ENCODE data around the gene SLC8B1. TPM values are rescaled to one million over a fixed set of nuclear protein-coding genes. Genes with fewer than 3 reads are reported as not detected.
A peak's percentile ranks its signal among the peaks of the same experiment; 100 is the strongest.

The SLC8B1 gene
- total and polyA plus RNA-seq, 9 of the 15 experiments (the other 6 are each of a cell fraction or from before 2014, with no cell fraction given), result 0.86 to 34.1 (median 18.5) TPM

DNA sequence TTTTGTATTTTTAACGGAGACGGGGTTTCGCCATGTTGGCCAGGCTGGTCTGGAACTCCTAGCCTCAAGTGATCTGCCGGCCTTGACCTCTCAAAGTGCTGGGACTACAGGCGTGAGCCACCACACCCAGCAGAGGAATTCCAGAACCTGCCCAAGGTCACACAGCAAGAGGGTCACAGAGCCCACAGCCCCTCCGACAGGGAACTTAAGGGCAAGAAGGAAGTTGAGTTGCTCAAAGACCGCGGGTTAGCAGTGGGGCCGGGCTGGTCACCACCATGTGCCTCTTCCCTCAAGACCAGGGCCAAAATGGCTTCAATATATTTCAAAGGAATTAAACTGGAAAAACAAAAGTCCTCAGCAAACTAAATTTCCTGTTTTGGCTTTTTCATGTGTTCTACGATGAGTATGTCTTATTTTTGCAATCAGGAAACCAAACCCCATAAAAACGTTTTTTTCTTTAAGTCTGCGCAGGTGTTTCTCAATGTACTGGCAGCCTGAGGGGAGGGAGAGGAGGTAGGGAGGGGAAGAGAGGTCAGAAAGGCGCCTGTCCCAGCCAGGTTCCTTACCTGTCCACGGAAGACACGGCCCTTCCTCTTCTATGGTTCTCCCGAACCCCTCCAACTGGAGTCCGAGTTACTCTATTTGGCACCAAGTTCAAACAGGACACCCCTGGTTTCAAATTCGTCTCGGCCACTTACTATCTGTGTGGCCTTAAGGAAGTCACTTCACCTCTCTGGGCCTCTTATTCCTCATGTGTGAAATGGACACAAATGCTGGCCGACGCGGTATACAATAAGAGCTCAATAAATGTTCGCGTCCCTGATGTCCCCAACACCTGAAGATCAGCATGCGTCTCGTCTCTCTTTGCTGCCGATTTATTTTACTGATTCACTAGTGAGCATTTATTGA lies 778 bp downstream of the SLC8B1 start (continued):
- TF ChIP-seq, protein P1, sequence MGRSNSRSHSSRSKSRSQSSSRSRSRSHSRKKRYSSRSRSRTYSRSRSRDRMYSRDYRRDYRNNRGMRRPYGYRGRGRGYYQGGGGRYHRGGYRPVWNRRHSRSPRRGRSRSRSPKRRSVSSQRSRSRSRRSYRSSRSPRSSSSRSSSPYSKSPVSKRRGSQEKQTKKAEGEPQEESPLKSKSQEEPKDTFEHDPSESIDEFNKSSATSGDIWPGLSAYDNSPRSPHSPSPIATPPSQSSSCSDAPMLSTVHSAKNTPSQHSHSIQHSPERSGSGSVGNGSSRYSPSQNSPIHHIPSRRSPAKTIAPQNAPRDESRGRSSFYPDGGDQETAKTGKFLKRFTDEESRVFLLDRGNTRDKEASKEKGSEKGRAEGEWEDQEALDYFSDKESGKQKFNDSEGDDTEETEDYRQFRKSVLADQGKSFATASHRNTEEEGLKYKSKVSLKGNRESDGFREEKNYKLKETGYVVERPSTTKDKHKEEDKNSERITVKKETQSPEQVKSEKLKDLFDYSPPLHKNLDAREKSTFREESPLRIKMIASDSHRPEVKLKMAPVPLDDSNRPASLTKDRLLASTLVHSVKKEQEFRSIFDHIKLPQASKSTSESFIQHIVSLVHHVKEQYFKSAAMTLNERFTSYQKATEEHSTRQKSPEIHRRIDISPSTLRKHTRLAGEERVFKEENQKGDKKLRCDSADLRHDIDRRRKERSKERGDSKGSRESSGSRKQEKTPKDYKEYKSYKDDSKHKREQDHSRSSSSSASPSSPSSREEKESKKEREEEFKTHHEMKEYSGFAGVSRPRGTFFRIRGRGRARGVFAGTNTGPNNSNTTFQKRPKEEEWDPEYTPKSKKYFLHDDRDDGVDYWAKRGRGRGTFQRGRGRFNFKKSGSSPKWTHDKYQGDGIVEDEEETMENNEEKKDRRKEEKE (IDR thresholded peaks at IDR 0.05; ENCODE audit: borderline replicate concordance in 1 of 2, control insufficient read depth in 1 of 2, low read depth in 2 of 2, low read length in 1 of 2), result no peak
- peak in 1 of 3 experiments; percentile 67 for TF ChIP-seq YY1 (IDR thresholded peaks at IDR 0.05; ENCODE audit: borderline replicate concordance in 1 of 3, control insufficient read depth in 1 of 3, extremely low read depth in 1 of 3, insufficient read depth in 3 of 3, insufficient read length in 1 of 3, insufficient replicate concordance in 2 of 3, low read depth in 1 of 3, low read length in 2 of 3)
- peak; percentile 90 for TF ChIP-seq BCOR (IDR thresholded peaks at IDR 0.05)
- no peak for TF ChIP-seq HNRNPUL1 (IDR thresholded peaks at IDR 0.05; ENCODE audit: low read length)
- TF ChIP-seq, protein P2, sequence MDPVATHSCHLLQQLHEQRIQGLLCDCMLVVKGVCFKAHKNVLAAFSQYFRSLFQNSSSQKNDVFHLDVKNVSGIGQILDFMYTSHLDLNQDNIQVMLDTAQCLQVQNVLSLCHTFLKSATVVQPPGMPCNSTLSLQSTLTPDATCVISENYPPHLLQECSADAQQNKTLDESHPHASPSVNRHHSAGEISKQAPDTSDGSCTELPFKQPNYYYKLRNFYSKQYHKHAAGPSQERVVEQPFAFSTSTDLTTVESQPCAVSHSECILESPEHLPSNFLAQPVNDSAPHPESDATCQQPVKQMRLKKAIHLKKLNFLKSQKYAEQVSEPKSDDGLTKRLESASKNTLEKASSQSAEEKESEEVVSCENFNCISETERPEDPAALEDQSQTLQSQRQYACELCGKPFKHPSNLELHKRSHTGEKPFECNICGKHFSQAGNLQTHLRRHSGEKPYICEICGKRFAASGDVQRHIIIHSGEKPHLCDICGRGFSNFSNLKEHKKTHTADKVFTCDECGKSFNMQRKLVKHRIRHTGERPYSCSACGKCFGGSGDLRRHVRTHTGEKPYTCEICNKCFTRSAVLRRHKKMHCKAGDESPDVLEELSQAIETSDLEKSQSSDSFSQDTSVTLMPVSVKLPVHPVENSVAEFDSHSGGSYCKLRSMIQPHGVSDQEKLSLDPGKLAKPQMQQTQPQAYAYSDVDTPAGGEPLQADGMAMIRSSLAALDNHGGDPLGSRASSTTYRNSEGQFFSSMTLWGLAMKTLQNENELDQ (CRISPR knock-in tag; IDR thresholded peaks at IDR 0.05; ENCODE audit: borderline replicate concordance), result no peak
- TF ChIP-seq EP400 (IDR thresholded peaks at IDR 0.05), result peak; percentile 55; the same call in 1 of the 2 replicates
- no peak for TF ChIP-seq FOSL1 (tag; conservative IDR thresholded peaks at IDR 0.05)
- TF ChIP-seq TEAD1 (CRISPR knock-in tag; IDR thresholded peaks at IDR 0.05), result peak in 1 of 2 experiments; percentile 67; a peak in 2 of 4 replicates
- TF ChIP-seq KAT7 (CRISPR knock-in tag; IDR thresholded peaks at IDR 0.05; ENCODE audit: borderline replicate concordance), result peak; percentile 10; the same call in 1 of the 2 replicates
- no peak for TF ChIP-seq BRF1 (IDR thresholded peaks at IDR 0.05; ENCODE audit: borderline replicate concordance, extremely low read depth, insufficient read length)
- TF ChIP-seq MYC (IDR thresholded peaks at IDR 0.05; ENCODE audit: low read depth, low read length), result 0 out of 2 replicates have a peak, but pooled peaks have one; percentile 17
- no peak for TF ChIP-seq MYC (CRISPR knock-in tag; IDR thresholded peaks at IDR 0.05; ENCODE audit: borderline replicate concordance, low read depth)
- TF ChIP-seq RBM25 (IDR thresholded peaks at IDR 0.05; ENCODE audit: low read depth, low read length, severe bottlenecking), result peak; percentile 54
- TF ChIP-seq, protein P3, sequence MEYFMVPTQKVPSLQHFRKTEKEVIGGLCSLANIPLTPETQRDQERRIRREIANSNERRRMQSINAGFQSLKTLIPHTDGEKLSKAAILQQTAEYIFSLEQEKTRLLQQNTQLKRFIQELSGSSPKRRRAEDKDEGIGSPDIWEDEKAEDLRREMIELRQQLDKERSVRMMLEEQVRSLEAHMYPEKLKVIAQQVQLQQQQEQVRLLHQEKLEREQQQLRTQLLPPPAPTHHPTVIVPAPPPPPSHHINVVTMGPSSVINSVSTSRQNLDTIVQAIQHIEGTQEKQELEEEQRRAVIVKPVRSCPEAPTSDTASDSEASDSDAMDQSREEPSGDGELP (CRISPR knock-in tag; IDR thresholded peaks at IDR 0.05; ENCODE audit: borderline replicate concordance), result peak; percentile 32; the same call in 1 of the 2 replicates
- TF ChIP-seq CTBP1 (IDR thresholded peaks at IDR 0.05; ENCODE audit: borderline replicate concordance), result 0 out of 2 replicates have a peak, but pooled peaks have one; percentile 35
- TF ChIP-seq ZNF77 (CRISPR knock-in tag; IDR thresholded peaks at IDR 0.05), result no peak
- TF ChIP-seq TCF7 (IDR thresholded peaks at IDR 0.05; ENCODE audit: borderline replicate concordance), result no peak
- TF ChIP-seq PTBP1 (IDR thresholded peaks at IDR 0.05; ENCODE audit: low read depth, low read length), result 0 out of 2 replicates have a peak, but pooled peaks have one; percentile 64
- TF ChIP-seq CEBPB (tag; IDR thresholded peaks at IDR 0.05), result peak; percentile 33; the same call in 1 of the 2 replicates

Measured in K562 (cell line).